ENCODE measurements around the gene ZBTB21.

DNA sequence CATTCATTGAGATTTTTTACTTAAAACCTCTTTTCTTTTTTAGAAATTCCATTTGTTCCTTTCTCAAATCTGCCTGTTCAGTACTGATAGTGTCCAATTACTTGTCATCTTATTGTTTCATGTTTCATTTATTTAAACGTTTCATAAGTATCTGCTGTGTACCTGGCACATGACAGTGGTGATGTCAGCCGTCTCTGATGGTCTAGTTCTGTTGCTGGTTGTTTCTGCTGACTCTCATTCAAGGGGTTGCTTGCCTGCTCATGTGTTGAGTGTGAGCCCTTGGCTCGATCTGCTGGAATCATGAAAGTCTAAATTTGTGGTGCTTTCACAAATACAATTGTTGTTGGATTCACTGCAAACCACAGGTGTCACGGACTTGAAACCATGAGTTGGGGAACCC is 30.8 kb downstream of the ZBTB21 start:
- TF ChIP-seq CTCF (IDR thresholded peaks at IDR 0.05) (no peak), POLR2A (IDR thresholded peaks at IDR 0.05) (no peak)

Measured in adrenal gland (tissue), 5 donors.